Measurements from ENCODE around the gene FAM222A. TPM values are rescaled to one million over a fixed set of nuclear protein-coding genes. Genes with fewer than 3 reads are reported as not detected.

Gene FAM222A
- total and polyA plus RNA-seq, 2 of the 4 experiments (the other 2 are of a cell fraction), result under 0.01 to 0.32 TPM

- Histone ChIP-seq H3K14ac (replicated peaks; ENCODE audit: low read depth, low read length) (no peak overlapping the region), H3K56ac (ENCODE audit: extremely low read depth, insufficient read depth, low read length) (no peak overlapping the region), H2AK5ac (ENCODE audit: low read depth, low read length) (no peak overlapping the region), H3K79me1 (ENCODE audit: low read depth in 1 of 2, low read length in 2 of 2) (no peaks in the 10 kb centered on the region), H3K9me3 (ENCODE audit: control insufficient read depth, insufficient read depth, low read length) (peaks cover 4% of the 10 kb centered on the region), H3K9me1 (ENCODE audit: insufficient read depth, low read length) (no peaks in the 10 kb centered on the region), H4K20me1 (ENCODE audit: insufficient read depth, low read length) (no peaks in the 10 kb centered on the region), H3K4ac (ENCODE audit: low read depth, low read length) (no peak overlapping the region), H2BK120ac (ENCODE audit: low read depth, low read length) (no peak overlapping the region), H2BK5ac (ENCODE audit: low read depth, low read length, poor library complexity, severe bottlenecking) (no peak overlapping the region), H3K27ac (ENCODE audit: insufficient read depth, low read length) (no peak overlapping the region), H3K23ac (ENCODE audit: low read depth, low read length) (no peak overlapping the region), H3K18ac (ENCODE audit: low read depth, low read length) (no peak overlapping the region), H2BK15ac (ENCODE audit: low read depth, low read length) (no peak overlapping the region), H2AK9ac (replicated peaks; ENCODE audit: low read depth, low read length, poor library complexity) (no peak overlapping the region), H3K4me1 (ENCODE audit: control insufficient read depth, insufficient read depth, low read length) (no peaks in the 10 kb centered on the region), H4K8ac (ENCODE audit: low read depth in 2 of 2, low read length in 2 of 2) (no peak overlapping the region), H3K4me3 (ENCODE audit: insufficient read depth, low read depth, low read length) (no peak overlapping the region), H2BK20ac (ENCODE audit: low read depth, low read length) (no peak overlapping the region), H4K5ac (ENCODE audit: low read depth, low read length) (no peak overlapping the region), H3K27me3 (ENCODE audit: control insufficient read depth, insufficient read depth, low read length) (peaks cover 25% of the 10 kb centered on the region), H2AFZ (replicated peaks; ENCODE audit: low read length, poor library complexity) (no peak overlapping the region), H4K91ac (ENCODE audit: insufficient read depth, low read depth, low read length) (no peak overlapping the region), H3K4me2 (ENCODE audit: low read depth, low read length) (no peak overlapping the region), H3K9ac (ENCODE audit: low read depth, low read length) (no peak overlapping the region), H3K36me3 (ENCODE audit: control insufficient read depth, insufficient read depth, low read length) (no peaks in the 10 kb centered on the region)
- ChIA-PET POLR2A (ENCODE audit: unreplicated experiment) (no interaction called here), CTCF (no interaction called here)
- no peak for DNase-seq
- WGBS, 2 experiments (ENCODE audit: extremely low coverage in 2 of 2, insufficient read length in 1 of 2), result no CpG with 5 or more reads among the region's 7 CpGs
- intact Hi-C loops (cut with micrococcal nuclease) (no loop called here), dilution Hi-C loops (cut with HindIII; ENCODE audit: low sequenced_read_pairs, unreplicated experiment) (no loop called here), in situ Hi-C loops (cut with MboI; ENCODE audit: low sequenced_read_pairs) (no loop called here)
- TF ChIP-seq NFE2L2 (IDR thresholded peaks at IDR 0.05; ENCODE audit: low read depth, low read length), result no peak
- TF ChIP-seq RAD21 (IDR thresholded peaks at IDR 0.05; ENCODE audit: low read length), result no peak
- TF ChIP-seq CEBPB (IDR thresholded peaks at IDR 0.05; ENCODE audit: low read depth, low read length), result no peak
- no peak for TF ChIP-seq SMC3 (IDR thresholded peaks at IDR 0.05; ENCODE audit: low read depth, low read length)
- no peak for TF ChIP-seq ELK1 (IDR thresholded peaks at IDR 0.05; ENCODE audit: borderline replicate concordance, low read depth, low read length)
- TF ChIP-seq MAFK (IDR thresholded peaks at IDR 0.05; ENCODE audit: low read depth, low read length), result no peak
- no peak for TF ChIP-seq POLR2A (IDR thresholded peaks at IDR 0.05; ENCODE audit: low read depth, low read length)
- BruUV-seq (replicated peaks), result no TSS peak
- ATAC-seq (ENCODE audit: low read depth), result no peak
Measured at GRCh38 chr12:109698820-109699219, 14.8 kb upstream of the FAM222A start.
